HG03175 (cell line): Measurements from ENCODE around the gene CGNL1.

Source experiments
- ATAC-seq: cut with Tn5 transposase; IDR thresholded peaks from one replicate; pipeline ENCODE4 v1.9.1; 2021; ENCODE audit warnings: mild to moderate bottlenecking, moderate library complexity; ENCODE audit not compliant: unreplicated experiment

Gene CGNL1

DNA sequence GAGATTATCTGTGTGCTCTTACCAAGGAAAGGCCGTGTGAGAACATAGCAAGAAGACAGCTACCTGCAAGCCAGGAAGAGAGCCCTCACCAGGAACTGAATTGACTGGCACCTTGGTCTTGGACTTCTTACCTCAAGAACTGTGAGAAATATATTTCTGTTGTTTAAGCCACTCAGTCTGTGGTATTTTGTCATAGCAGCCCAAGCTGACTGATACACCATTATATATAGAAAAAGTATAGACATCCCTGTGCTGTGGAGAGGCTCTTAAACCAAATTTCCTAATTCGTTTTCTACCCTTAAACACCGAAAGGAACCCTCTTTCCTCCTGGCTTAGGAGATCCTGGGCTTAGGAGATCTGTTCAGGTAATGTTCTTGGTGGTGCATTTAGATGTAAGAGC, 44.8 kb downstream of the CGNL1 start:
- ATAC-seq, result no peak

DNA sequence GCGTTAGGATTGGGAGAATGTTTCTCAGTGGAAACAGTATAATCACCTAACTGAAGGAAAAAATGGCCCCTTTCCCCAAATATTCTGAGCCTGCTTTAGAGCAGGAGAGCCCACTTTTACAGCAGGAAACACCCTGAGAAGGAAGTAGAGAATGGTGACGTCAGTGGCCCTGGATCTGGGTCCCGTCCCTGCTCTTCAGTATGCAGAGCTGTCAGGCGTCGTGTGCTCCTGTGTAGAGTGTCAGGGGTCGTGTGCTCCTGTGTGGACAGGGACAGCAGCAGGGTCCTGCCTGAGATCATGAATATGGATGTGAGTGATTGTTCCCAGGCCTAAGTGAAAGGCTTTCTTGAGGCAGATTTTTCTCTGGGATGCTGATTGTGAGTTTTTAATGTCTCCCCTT, 45.2 kb downstream of the CGNL1 start:
- ATAC-seq, result no peak

DNA sequence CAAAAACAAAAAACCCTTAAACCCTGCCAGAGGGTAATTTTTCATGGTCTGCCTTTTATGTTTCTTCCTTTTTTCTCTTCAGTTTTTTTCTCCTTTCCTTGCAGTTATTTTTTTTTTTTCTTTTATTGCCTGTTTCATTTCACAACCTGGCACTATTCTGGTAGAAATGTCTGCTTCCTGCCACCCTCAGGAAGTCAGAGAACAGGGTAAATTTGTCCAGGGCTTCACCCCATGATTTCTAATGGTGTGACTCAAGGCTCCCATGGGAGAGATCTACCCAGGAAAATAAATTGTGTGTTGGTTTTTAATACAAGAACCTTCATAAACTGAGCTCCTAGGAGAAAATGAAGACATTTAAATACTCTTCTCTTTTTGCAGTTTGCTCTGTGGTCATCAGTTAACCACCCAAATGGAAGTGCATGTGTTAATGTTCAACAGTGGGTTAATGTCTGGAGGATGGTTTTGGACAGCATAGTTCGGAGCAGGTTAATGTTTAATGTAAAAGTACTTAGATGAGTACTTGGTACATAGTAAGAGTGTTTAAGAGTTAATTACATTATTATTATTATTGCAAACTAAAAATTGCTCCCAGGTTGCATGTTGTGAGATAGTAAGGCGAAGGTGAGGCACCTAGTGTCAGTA, 45.9 kb downstream of the CGNL1 start:
- ATAC-seq, result peak; percentile 94

DNA sequence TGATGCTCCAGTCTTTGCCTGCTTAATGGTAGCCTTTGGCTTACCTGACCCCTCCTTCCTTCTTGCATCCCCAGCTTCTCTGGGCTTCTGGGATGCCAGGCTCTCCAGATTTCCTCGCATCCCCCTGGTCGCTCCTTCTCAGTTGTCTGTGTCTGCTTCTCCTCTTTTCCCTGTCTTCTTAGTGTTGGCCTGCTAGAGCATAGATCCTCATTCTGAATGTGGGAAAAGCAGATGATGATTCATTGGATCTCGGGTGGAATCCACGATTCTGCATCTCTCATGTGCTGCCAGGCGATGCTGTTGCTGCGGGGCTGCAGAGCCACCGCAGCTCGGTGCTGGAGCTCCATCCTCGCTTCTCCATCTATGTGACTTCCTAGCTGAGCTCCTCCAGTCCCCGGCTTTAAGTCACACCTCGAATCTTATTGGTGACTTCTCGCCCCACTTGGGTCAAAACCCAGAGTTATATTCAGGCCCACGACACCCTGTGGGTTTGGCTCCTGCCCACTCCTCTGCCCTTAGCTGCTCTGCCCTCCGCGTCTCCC, 47.4 kb downstream of the CGNL1 start:
- no peak for ATAC-seq

DNA sequence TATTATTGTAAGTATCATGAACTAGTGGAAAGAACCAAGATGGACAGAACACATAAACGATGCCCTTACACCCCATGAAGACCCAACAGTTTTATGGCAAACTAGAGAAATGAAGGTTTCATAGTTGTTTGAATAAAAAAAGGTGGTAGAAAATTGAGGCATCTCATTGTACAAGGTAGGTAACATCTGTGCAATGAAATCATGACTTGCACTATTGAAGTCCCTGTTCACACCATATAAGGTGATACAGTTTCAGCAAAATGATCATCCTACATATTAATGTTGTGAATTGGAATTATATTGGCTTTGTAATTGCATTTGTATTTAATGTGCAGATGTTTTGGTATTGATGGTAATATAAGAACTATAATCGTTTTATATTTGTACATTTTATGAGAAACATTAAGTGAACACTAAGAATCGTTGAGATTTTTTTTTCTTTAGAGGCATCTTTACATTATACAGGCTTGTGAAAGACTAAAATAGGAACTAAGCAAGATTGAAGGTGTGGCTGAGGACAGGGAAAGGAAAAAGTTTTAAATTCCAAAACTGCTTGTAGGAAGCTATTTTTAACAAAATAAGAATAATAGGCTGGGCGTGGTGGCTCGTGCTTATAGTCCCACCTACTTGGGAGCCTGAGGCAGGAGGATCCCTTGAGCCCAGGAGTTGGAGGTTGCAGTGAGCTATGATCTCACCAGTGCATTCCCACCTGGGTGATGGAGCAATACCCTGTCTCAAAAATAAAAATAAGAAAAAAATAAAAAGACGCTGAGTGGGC, 48.5 kb downstream of the CGNL1 start:
- no peak for ATAC-seq

DNA sequence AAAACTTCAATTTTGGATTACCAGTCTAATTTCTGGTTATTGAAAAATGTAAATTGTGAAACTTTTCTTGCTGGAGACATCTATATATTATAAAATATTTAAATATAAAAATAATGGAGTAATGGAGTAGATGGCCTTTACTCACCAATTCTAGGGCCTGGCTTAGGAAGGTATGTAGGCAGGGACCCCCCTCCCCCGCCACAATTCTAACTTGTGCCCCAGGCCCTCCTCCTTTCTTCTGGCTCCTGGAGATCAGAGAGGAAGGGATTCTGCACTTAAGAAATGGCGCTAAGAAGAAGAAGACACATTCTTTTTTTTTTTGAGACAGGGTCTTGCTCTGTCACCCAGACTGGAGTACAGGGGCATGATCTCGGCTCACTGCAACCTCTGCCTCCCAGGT, 49.5 kb downstream of the CGNL1 start:
- ATAC-seq, result no peak

DNA sequence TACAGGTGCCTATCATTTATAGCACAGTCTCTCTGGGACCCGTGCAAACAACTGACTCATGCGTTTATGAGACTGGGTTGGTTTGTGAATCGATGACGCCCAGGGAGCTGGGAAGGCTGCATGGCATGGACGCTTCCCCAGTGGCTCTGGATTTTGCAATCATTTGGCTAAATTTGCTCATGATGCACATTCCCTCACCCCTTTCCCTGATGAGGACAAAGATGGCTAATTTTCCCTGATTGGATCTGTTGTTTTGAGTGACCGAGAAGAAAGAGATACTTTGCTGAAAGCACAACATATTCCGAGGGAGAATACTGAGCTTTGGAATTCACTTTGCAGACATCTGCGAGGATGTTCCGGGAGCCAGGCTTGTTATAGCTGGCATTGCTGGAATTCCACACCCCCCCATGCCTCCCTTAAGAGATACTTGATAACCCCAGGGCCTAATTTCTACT, 51.1 kb downstream of the CGNL1 start:
- no peak for ATAC-seq

DNA sequence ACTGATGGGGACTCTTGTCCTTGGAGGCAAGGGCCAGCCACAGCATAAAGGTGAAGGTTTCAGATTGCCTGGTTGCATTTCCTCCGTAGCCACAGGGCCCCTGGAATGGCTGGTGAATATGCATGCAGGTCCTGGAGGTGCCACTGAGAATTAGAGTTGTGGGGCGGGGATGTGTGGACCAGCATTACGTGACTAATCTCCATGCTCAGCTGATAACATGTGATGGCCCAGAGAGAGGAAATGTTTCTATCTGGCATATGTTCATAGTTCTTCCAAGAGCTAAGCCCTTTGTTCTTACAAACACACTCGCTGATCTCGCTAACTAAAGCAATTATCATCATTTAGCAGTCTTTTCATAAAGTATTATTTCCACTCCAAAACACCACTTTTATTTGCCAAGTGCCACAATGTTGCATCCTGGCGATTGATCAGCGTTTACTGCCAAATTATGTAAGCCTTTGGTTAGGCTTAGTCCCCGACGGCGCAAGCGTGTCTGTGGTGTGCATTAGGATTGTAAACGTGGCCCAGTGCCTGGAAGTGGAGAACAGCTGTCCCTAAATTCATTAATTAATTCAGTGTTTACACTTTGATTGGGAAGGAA, 55.9 kb downstream of the CGNL1 start:
- no peak for ATAC-seq

DNA sequence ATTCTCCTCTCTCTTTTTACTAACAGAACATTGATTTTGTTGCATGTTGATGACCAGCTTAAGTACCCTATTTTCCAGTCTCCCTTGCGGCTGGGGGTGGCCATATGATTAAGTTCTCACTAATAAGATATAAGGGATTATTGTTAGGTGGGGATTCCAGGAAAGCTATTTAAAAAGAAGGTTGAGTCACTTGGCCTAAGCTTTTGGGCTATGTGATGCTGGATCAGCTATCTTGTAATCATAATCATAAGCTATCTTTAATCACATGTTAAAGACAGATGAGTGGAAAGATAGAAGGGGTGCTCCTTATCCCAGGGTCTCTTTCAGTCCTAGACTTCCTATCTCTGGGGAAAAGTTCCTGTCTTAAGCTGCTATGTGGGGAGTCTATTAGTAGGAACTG, 59.9 kb downstream of the CGNL1 start:
- no peak for ATAC-seq

DNA sequence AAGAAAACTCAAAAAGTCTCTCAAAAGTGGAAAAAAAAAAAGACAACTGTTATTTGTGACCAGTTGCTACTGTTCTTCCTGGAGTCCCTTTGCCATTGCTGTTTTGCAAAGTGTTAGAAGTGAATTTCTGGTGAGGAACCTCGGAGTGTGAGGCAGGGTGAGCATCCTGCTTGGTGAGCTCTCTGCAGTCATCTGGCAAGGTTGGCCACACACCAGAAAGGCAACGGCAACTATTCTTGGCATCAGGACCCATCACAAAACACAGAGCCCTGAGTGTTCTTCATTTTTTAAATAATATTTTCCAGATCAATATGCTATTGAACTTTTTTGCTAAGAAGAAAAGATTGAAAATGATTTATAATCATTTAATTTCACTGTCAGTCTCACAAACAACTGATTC, 60.7 kb downstream of the CGNL1 start:
- ATAC-seq, result no peak

DNA sequence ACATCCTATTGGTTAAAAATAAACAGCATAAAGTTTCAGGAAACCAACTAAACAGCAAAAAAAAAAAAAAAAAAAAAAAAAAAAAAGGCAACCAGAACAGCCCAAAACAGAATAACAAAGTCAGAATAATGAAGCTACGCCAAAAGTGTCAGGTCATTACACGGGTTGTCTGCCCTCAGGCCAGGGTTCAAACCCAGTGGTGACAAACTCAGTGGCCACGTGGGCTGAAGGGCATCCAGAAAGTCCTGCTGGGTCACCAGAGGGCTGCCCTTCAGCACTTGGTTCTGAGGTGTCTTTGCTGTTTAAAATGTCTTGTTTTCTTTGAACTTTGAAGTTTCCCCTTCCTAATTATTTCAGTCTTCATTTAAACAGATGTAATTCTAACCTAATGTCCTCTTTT, 61.3 kb downstream of the CGNL1 start:
- ATAC-seq, result no peak

DNA sequence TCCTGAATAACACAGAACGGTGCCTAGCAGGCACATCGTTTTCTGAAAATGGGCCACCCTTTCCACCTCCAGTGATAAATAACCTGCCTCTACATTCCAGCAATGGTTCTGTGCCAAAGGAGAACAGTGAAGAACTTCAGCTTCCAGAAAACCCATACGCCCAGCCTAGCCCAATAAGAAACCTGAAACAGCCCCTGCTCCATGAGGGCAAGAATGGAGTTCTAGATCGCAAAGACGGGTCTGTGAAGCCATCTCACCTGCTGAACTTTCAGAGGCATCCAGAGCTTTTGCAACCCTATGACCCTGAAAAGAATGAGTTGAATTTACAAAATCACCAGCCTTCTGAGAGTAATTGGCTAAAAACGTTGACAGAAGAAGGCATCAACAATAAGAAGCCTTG, 61.9 kb downstream of the CGNL1 start:
- ATAC-seq, result no peak

DNA sequence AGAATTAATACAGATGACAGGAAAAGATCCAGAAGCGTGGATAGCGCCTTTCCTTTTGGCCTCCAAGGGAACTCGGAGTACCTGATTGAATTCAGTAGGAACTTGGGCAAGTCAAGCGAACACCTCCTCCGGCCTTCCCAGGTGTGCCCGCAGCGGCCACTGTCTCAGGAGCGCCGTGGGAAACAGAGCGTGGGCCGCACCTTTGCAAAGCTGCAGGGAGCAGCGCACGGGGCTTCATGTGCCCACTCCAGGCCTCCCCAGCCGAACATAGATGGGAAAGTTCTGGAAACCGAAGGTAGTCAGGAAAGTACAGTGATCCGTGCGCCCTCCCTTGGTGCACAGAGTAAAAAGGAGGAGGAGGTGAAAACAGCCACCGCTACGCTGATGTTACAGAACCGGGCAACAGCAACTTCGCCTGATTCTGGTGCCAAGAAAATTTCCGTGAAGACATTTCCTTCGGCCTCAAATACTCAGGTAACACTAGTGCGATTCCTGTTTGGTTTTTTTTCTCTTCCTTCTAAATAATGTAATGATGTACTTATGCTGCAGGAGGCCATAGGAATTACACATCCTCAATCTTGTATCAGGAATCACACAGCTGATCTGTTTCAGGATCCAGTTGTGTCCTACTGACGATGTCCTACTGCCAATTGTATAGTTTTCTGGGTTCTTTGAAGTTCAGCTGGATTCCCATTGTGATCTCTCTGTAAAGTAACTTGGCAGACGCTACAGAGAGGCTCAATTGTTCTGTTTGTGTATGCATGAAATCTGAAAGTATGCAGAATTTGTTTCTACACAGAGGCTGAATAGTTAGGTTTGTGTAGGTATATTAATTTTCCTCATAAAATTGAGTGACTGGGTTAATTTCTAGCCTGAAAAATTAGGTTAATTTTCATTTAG, 63.1 kb downstream of the CGNL1 start:
- ATAC-seq, result no peak

DNA sequence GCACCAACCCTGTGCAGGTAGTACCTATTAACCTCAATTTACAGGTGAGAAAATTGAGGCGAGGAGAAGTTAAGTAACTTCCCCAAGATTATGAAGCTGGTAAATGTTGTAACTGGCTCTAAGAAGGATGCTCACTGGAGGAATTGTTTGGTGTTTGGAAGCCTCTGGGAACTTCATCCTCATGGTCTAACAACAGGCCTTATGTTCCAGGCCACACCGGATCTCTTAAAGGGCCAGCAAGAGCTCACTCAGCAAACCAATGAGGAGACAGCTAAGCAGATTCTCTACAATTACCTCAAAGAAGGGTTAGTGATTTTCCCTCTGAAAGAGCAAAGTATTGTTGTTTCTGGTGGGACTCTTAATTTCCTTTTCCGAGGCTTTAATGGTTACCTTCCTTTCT, 63.9 kb downstream of the CGNL1 start:
- ATAC-seq, result no peak

DNA sequence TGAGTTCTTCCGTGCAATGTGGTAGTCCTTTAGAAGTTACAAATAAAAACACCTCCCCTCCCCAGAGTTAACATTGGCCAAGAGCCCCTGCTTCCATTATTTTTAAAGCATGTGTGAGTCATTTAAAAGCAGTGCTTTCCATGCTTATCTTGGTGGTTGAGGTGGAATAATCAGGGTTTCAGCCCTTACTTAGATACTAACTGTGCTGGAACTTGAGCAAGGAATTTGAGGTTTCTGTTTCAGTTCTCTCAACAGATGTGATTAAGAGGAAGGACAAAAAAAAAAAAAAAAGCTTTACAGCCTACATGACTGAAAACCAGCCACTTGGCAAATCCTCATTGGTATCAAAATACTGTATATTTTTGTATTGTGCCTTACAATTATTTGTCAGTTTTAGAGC, 64.5 kb downstream of the CGNL1 start:
- no peak for ATAC-seq

DNA sequence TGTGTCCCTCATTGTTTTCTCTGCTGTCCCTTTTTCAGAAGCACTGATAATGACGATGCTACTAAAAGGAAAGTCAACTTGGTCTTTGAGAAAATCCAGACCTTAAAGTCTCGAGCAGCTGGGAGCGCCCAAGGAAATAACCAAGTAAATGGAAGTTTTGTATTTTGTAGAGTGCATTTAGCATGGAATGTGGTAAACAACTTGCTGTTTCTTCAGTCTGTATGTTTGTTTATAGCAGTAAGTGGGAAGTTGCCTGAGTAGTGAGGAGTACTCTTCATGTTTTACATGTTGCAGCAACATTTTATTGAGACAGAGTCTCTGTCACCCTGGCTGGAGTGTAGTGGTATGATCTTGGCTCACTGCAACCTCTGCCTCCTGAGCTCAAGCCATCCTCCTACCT, 66.0 kb downstream of the CGNL1 start:
- no peak for ATAC-seq

DNA sequence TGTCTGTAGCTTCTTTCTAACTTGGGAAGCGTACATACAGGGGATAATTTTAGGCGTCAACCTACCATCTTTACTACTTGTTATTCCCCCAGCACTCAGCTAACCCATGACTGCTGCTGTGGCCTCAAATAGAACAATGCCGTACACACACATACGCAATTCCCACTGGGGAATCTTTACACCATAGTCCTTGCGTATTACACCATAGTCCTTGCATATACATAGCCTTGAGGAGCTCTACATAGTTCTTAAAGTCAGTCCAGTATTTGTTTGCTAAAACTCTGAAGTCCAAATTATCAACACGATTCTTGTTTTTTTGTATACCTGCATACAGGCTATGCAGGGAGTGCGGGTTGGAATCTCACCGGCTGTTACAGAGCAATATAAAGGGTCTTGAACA, 67.2 kb downstream of the CGNL1 start:
- no peak for ATAC-seq

DNA sequence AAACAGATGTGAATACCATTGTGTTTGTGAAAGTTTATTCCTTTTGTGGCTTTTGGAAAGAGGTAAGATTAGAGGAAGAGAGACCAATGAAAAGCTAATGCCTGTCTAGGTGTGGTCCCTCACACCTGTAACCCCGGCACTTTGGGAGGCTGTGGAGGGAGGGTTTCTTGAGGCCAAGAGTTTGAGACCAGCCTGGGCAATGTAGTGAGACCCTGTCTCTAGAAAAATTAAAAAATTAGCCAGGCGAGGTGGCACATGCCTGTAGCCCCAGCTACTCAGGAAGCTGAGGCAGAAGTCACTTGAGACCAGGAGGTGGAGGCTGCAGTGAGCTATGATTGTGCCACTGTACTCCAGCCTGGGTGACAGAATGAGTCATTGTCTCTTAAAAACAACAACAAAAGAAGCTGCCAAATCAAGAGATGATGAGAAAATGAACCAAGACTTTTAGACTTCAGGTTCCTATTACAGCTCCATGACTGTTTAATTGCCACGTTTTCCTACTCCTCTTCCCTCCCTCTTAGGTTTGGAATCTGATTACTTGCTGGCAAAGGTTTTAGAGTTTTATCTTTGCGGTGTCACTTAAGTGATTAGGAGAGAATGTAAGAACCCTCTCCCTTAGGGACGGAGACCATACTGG, 68.7 kb downstream of the CGNL1 start:
- no peak for ATAC-seq

DNA sequence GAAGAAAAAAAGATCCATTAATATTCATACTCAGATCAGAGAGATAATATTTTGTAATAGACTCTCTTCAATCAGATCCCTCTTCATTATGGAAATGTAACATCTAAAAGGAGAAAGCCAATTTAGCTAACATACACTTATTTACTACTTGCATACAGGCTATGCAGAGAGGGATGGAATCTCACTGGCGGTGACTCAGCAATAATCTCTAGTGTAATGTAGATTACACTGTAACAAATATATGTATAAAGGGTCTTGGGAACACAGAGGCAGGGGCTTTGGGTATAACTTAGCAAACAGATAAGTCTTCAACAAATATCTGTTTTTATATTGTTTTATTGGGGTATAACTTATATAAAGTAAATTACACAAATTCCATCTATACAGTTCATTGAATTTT, 69.6 kb downstream of the CGNL1 start:
- ATAC-seq, result no peak

DNA sequence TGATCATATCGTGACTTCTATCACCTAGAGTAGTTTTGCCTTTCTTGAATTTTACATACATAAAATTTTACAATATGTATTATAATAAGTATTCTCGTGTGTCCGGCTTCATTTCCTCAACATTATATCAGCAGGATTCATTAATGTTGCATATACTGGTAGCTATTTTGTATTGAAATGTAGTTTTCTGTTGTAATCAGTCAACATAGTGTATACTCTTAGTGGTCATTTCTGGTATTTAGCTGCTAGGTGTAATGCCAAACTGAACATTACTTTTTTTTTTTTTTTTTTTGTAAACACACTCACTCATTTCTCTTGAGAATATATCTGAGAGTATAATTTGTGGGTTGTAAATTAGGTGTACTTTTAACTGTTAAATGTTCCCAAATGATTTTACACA, 70.1 kb downstream of the CGNL1 start:
- no peak for ATAC-seq

DNA sequence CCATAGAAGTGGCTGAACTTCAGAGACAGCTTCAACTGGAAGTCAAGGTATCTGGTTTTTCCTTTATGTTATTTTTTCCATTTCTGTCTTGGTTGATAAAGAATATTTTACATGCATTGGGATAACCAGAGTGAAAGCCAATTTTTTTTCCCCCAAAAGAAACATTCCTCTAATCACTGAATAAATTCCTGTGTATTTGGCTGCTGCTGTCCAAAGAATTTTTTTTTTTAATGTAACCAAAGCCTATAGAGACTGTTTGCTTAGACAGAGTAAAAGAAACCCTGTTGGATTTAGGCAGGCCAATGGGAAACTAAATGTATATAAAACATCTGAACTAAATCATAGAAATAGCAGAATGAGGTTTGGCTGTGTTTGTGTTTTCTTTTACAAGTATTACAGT, 75.2 kb downstream of the CGNL1 start:
- no peak for ATAC-seq
